Breast epithelium (tissue), 4 donors: Measurements from ENCODE around the gene DNAJC6. TPM values are rescaled to one million over a fixed set of nuclear protein-coding genes. Genes with fewer than 3 reads are reported as not detected.

Experiments used
- DNase-seq, 2 donors: peaks; one replicate each; pipeline ENCODE4 v3.0.0-alpha.2; 2019; ENCODE audit warnings: low spot score in 2 of 2
- H3K27ac ChIP-seq, 2 donors: fragments of 200-600 bp; sonication (generic) in 1 of 2; one replicate each; pipeline ENCODE4 v1.5.1; 2016 to 2019; ENCODE audit warnings: mild to moderate bottlenecking in 1 of 2
- H3K27me3 ChIP-seq, 2 donors: fragments of 200-600 bp; sonication (generic) in 1 of 2; one replicate each; pipeline versions ENCODE4 v1.5.1 to v1.6.0; 2017 to 2019; ENCODE audit warnings: control low read depth in 1 of 2, mild to moderate bottlenecking in 1 of 2
- H3K36me3 ChIP-seq: fragments of 200-600 bp; one replicate; pipeline ENCODE4 v1.5.1; 2019
- H3K4me1 ChIP-seq, 2 donors: fragments of 200-600 bp; sonication (generic); one replicate each; pipeline ENCODE4 v1.5.1; 2016 to 2019; ENCODE audit warnings: control low read depth in 1 of 2
- H3K4me3 ChIP-seq, 3 donors: fragments of 200-600 bp; sonication (generic); 1 replicate in 2 of 3; 2 replicates in 1 of 3; pipeline ENCODE4 v1.5.1; 2016 to 2019; ENCODE audit warnings: mild to moderate bottlenecking in 3 of 3, moderate library complexity in 2 of 3
- H3K9me3 ChIP-seq, 2 donors: fragments of 200-600 bp; sonication (generic) in 1 of 2; one replicate each; pipeline ENCODE4 v1.5.1; 2016 to 2019; ENCODE audit warnings: control low read depth in 1 of 2
- CTCF ChIP-seq, 3 donors: fragments of 450-650 bp; IDR thresholded peaks; one replicate each; pipeline ENCODE4 v1.5.1; 2016 to 2017; ENCODE audit warnings: antibody characterized with exemption in 3 of 3, mild to moderate bottlenecking in 3 of 3, moderate library complexity in 3 of 3
- POLR2A ChIP-seq: fragments of 450-650 bp; IDR thresholded peaks from one replicate; pipeline ENCODE4 v1.6.1; 2016; ENCODE audit warnings: antibody characterized with exemption, mild to moderate bottlenecking, moderate library complexity
- POLR2AphosphoS5 ChIP-seq, 3 donors: sonication (generic); formaldehyde crosslinking; IDR thresholded peaks; one replicate each; pipeline ENCODE4 v1.6.1; 2017; ENCODE audit warnings: antibody characterized with exemption in 3 of 3
- intact Hi-C: fragments of 100-400 bp; cut with DNase I; formaldehyde crosslinking; loops from one replicate; pipeline ENCODE4 v1.15.1; 2023; ENCODE audit warnings: low total_unique reads
- total RNA-seq, 3 donors: library from RNA; depleted of rRNA; stranded (reverse); fragments of >200 nt; gene quantifications; one replicate each; pipeline ENCODE4 v1.1.0, GENCODE V29; 2016

The DNAJC6 gene
- total RNA-seq, 3 donors from 2014 or later: 0.96 to 6.2 (median 4.2) TPM

- Histone ChIP-seq H3K4me1 (peaks cover 0 to 24% of the 10 kb centered on the region in 2 donors), H3K36me3 (peaks cover 4% of the 10 kb centered on the region), H3K27ac (peak overlapping the region; percentile 93 to 99), H3K27me3 (no peaks in the 10 kb centered on the region), H3K9me3 (no peaks in the 10 kb centered on the region), H3K4me3 (peak overlapping the region; percentile 72 to 92 (median 88))
- DNase-seq: no peak
- no peak for TF ChIP-seq POLR2A
- no peak for TF ChIP-seq CTCF (IDR thresholded peaks at IDR 0.05)
- no peak for TF ChIP-seq POLR2AphosphoS5 (IDR thresholded peaks at IDR 0.05)
- intact Hi-C loops: no loop called here
These were observed 112.1 kb downstream of the DNAJC6 start for GRCh38 chr1:65421351-65422025.

- Histone ChIP-seq H3K4me3 (peak overlapping the region; percentile 72 to 92 (median 88)), H3K27me3 (no peaks in the 10 kb centered on the region), H3K27ac (peak overlapping the region; percentile 93 to 99), H3K9me3 (no peaks in the 10 kb centered on the region), H3K36me3 (peaks cover 4% of the 10 kb centered on the region), H3K4me1 (peaks cover 0 to 24% of the 10 kb centered on the region in 2 donors)
- no peak for TF ChIP-seq POLR2A
- TF ChIP-seq POLR2AphosphoS5 (IDR thresholded peaks at IDR 0.05): no peak
- no peak for DNase-seq
- intact Hi-C loops: no loop called here
These were observed 113.2 kb downstream of the DNAJC6 start for GRCh38 chr1:65422241-65423203.

- Histone ChIP-seq H3K36me3 (peaks cover 4% of the 10 kb centered on the region), H3K4me3 (peak overlapping the region in 1 of 3 donors; percentile 4), H3K27ac (peak overlapping the region; percentile 53 to 64), H3K4me1 (peaks cover 0 to 24% of the 10 kb centered on the region in 2 donors), H3K27me3 (no peaks in the 10 kb centered on the region), H3K9me3 (no peaks in the 10 kb centered on the region)
- intact Hi-C loops: no loop called here
- DNase-seq: no peak
- TF ChIP-seq CTCF (IDR thresholded peaks at IDR 0.05): no peak
- TF ChIP-seq POLR2AphosphoS5 (IDR thresholded peaks at IDR 0.05): no peak
- TF ChIP-seq POLR2A: no peak
These were observed 114.7 kb downstream of the DNAJC6 start for GRCh38 chr1:65423884-65424572.

GRCh38 chr1:65424573-65424889, 115.2 kb downstream of the DNAJC6 start:
- Histone ChIP-seq H3K4me1 (peaks cover 0 to 24% of the 10 kb centered on the region in 2 donors), H3K4me3 (no peak overlapping the region), H3K27me3 (no peaks in the 10 kb centered on the region), H3K9me3 (no peaks in the 10 kb centered on the region), H3K36me3 (peaks cover 4% of the 10 kb centered on the region), H3K27ac (peak overlapping the region; percentile 53 to 64)
- intact Hi-C loops: no loop called here
- DNase-seq: no peak
- TF ChIP-seq POLR2A (no peak), CTCF (IDR thresholded peaks at IDR 0.05) (no peak), POLR2AphosphoS5 (IDR thresholded peaks at IDR 0.05) (no peak)

GRCh38 chr1:65425006-65425405, 115.7 kb downstream of the DNAJC6 start:
- Histone ChIP-seq H3K36me3 (peaks cover 4% of the 10 kb centered on the region), H3K27ac (peak overlapping the region in 1 of 2 donors; percentile 64), H3K4me3 (no peak overlapping the region), H3K4me1 (peaks cover 0 to 24% of the 10 kb centered on the region in 2 donors), H3K9me3 (no peaks in the 10 kb centered on the region), H3K27me3 (no peaks in the 10 kb centered on the region)
- TF ChIP-seq CTCF (IDR thresholded peaks at IDR 0.05): no peak
- TF ChIP-seq POLR2AphosphoS5 (IDR thresholded peaks at IDR 0.05): no peak
- TF ChIP-seq POLR2A: no peak
- no peak for DNase-seq
- intact Hi-C loops: no loop called here
